GM12878 (cell line): ENCODE results near the gene ZBTB44. TPM values are rescaled to one million over a fixed set of nuclear protein-coding genes. Genes with fewer than 3 reads are reported as not detected.

Source experiments
- ATAC-seq: fragments of 200-7000 bp; cut with Tn5 transposase; 3 replicates; pipeline ENCODE4 v1.9.1; 2020; ENCODE audit warnings: mild to moderate bottlenecking, moderate library complexity
- BruUV-seq: library from RNA; stranded (reverse); fragments of 400-500 nt; replicated peaks from 2 replicates; lab custom pipeline; 2021; lab: Mats Ljungman, UMichigan
- CTCF ChIA-PET: fragments of 300-600 bp; sonication (Branson Sonifier 250); formaldehyde crosslinking; extraction: SDS; loops from one replicate; lab custom pipeline; 2021; ENCODE audit warnings: inconsistent platforms; lab: Yijun Ruan, JAX
- POLR2A ChIA-PET: fragments of 350-600 bp; formaldehyde crosslinking; extraction: SDS; loops from one replicate; lab custom pipeline; 2021; ENCODE audit warnings: inconsistent platforms; lab: Charles Lee
- RAD21 ChIA-PET: fragments of 300-600 bp; sonication (Branson Sonifier 250); formaldehyde crosslinking; loops from one replicate; lab custom pipeline; 2023; ENCODE audit warnings: antibody characterized with exemption; ENCODE audit not compliant: unreplicated experiment; lab: Charles Lee
- SMC1A ChIA-PET: fragments of 300-600 bp; sonication (Branson Sonifier 250); formaldehyde crosslinking; loops from one replicate; lab custom pipeline; 2023; ENCODE audit not compliant: unreplicated experiment, uncharacterized antibody; lab: Charles Lee
- DNase-seq: peaks from one replicate; pipeline ENCODE4 v3.0.0-alpha.2; 2011; ENCODE audit warnings: low read depth, low spot score
- FAIRE-seq: peaks from 3 replicates; lab custom pipeline; 2011; peaks lifted over from hg19 to GRCh38; lab: Jason Lieb, UNC
- H2AFZ ChIP-seq: 2 replicates; pipeline ENCODE4 v1.6.0; 2011; ENCODE audit warnings: low read depth, low read length, control low read depth; ENCODE audit not compliant: control insufficient read depth
- H3K27ac ChIP-seq: 2 replicates; pipeline ENCODE4 v1.5.1; 2011; ENCODE audit warnings: control low read depth; ENCODE audit not compliant: control insufficient read depth, insufficient read depth
- H3K27me3 ChIP-seq, 2 experiments: replicated peaks in 1 of 2; 2 replicates each; pipeline versions ENCODE4 v1.6.0 to v1.6.1; 2011; ENCODE audit warnings: low read length in 1 of 2; ENCODE audit not compliant: control insufficient read depth in 2 of 2, insufficient read depth in 2 of 2
- H3K36me3 ChIP-seq, 2 experiments: 2 replicates each; pipeline ENCODE4 v1.5.1; 2011; ENCODE audit warnings: low read length in 1 of 2; ENCODE audit not compliant: control insufficient read depth in 2 of 2, insufficient read depth in 2 of 2
- H3K4me1 ChIP-seq: 2 replicates; pipeline ENCODE4 v1.6.1; 2011; ENCODE audit warnings: mild to moderate bottlenecking, low read length, moderate library complexity, mixed read lengths; ENCODE audit not compliant: control insufficient read depth, insufficient read depth
- H3K4me2 ChIP-seq: 2 replicates; pipeline ENCODE4 v1.6.0; 2011; ENCODE audit warnings: control low read depth; ENCODE audit not compliant: control insufficient read depth, insufficient read depth
- H3K4me3 ChIP-seq: fragments of 200-600 bp; sonication (generic); 2 replicates; pipeline ENCODE4 v1.5.1; 2016
- H3K79me2 ChIP-seq: 2 replicates; pipeline ENCODE4 v1.6.0; 2011; ENCODE audit warnings: low read length; ENCODE audit not compliant: control insufficient read depth, insufficient read depth
- H3K9ac ChIP-seq: 2 replicates; pipeline ENCODE4 v1.8.0; 2011; ENCODE audit warnings: low read length, control low read depth, mixed read lengths; ENCODE audit not compliant: control insufficient read depth, insufficient read depth
- H3K9me3 ChIP-seq: replicated peaks from 3 replicates; pipeline ENCODE4 v1.5.1; 2011; ENCODE audit warnings: mild to moderate bottlenecking, low read length; ENCODE audit not compliant: control insufficient read depth, insufficient read depth
- H4K20me1 ChIP-seq: 2 replicates; pipeline ENCODE4 v1.6.0; 2011; ENCODE audit not compliant: control insufficient read depth, insufficient read depth
- BACH1 ChIP-seq: fragments of 450-650 bp; IDR thresholded peaks from 2 replicates; pipeline ENCODE4 v1.6.1; 2017; ENCODE audit warnings: mild to moderate bottlenecking, borderline replicate concordance
- EED ChIP-seq: sonication (generic); IDR thresholded peaks from 2 replicates; pipeline ENCODE4 v1.6.1; 2016; ENCODE audit warnings: antibody characterized with exemption, low read depth
- ETV6 ChIP-seq, 2 experiments: fragments of 450-650 bp in 1 of 2; IDR thresholded peaks in 1 of 2; conservative IDR thresholded peaks in 1 of 2; 2 replicates each; pipeline ENCODE4 v1.6.1; 2014; ENCODE audit warnings: antibody characterized with exemption in 1 of 2, borderline replicate concordance in 1 of 2, low read depth in 1 of 2, mild to moderate bottlenecking in 1 of 2, moderate library complexity in 1 of 2
- FOS ChIP-seq: IDR thresholded peaks from 3 replicates; pipeline ENCODE4 v1.6.1; 2011; ENCODE audit warnings: borderline replicate concordance; ENCODE audit not compliant: insufficient read length; ENCODE audit errors: extremely low read depth
- IKZF2 ChIP-seq, 2 experiments: fragments of 450-650 bp; IDR thresholded peaks; 2 replicates each; pipeline ENCODE4 v1.6.1; 2017; ENCODE audit warnings: mild to moderate bottlenecking in 2 of 2, moderate library complexity in 2 of 2
- NFYB ChIP-seq: IDR thresholded peaks from 2 replicates; pipeline ENCODE4 v1.6.1; 2011; ENCODE audit warnings: low read depth, mild to moderate bottlenecking, low read length, improper control_type of control experiment, moderate library complexity; ENCODE audit not compliant: insufficient read depth
- NR2C2 ChIP-seq: IDR thresholded peaks from 2 replicates; pipeline ENCODE4 v1.6.1; 2011; ENCODE audit warnings: borderline replicate concordance, low read depth; ENCODE audit not compliant: control insufficient read depth, insufficient read length
- RBBP5 ChIP-seq: fragments of 200-600 bp; sonication (generic); conservative IDR thresholded peaks from 2 replicates; pipeline ENCODE4 v1.6.1; 2016
- RFX5 ChIP-seq: IDR thresholded peaks from 2 replicates; pipeline ENCODE4 v1.6.1; 2011; ENCODE audit warnings: low read depth, low read length, improper control_type of control experiment
- STAT1 ChIP-seq: fragments of 450-650 bp; conservative IDR thresholded peaks from 2 replicates; pipeline ENCODE4 v1.6.1; 2014; ENCODE audit warnings: antibody characterized with exemption, mild to moderate bottlenecking
- TCF3 ChIP-seq: IDR thresholded peaks from 2 replicates; pipeline ENCODE4 v1.6.1; 2012; ENCODE audit warnings: low read depth, mild to moderate bottlenecking, low read length, borderline replicate concordance; ENCODE audit not compliant: insufficient read depth
- USF1 ChIP-seq: IDR thresholded peaks from 2 replicates; pipeline ENCODE4 v1.6.1; 2011; ENCODE audit warnings: borderline replicate concordance, low read depth, mild to moderate bottlenecking, moderate library complexity, mixed read lengths, low read length; ENCODE audit not compliant: insufficient read depth; ENCODE audit errors: extremely low read length
- ZNF687 ChIP-seq: fragments of 450-650 bp; IDR thresholded peaks from 2 replicates; pipeline ENCODE4 v1.6.1; 2017; ENCODE audit warnings: mild to moderate bottlenecking, moderate library complexity
- WGBS: methylation state at CpG from one replicate; pipeline ENCODE4 v1.1.6; 2016; ENCODE audit warnings: low lambda C conversion rate; ENCODE audit not compliant: insufficient replicate concordance, insufficient coverage; ENCODE audit errors: missing lambda C conversion rate; 5-methylcytosine and 5-hydroxymethylcytosine counted together
- in situ Hi-C: fragments of 300-500 bp; cut with MboI; formaldehyde crosslinking; loops from 9 replicates; pipeline ENCODE4 v1.14.3; 2018; ENCODE audit warnings: mixed read lengths
- intact Hi-C: fragments of 100-400 bp; cut with micrococcal nuclease; formaldehyde crosslinking; loops from one replicate; pipeline ENCODE4 v1.14.2; 2022; ENCODE audit not compliant: unreplicated experiment
- polyA plus RNA-seq, 11 experiments: library from polyadenylated mRNA; depleted of rRNA in 4 of 11; unstranded in 6 of 11; stranded (reverse) in 5 of 11; fragments of >200 nt; fragmentation: Nextera tagmentation in 4 of 11; fragmentation: Illumina TruSeq in 1 of 11; extraction: Ambion mirVana in 4 of 11; extraction: Trizol in 1 of 11; gene quantifications; 1 replicate in 1 of 11; 2 replicates in 10 of 11; pipeline versions ENCODE4 v1.2.1 to v1.2.3, GENCODE V29; 2011 to 2016; ENCODE audit warnings: inconsistent platforms in 2 of 11, missing spikeins in 2 of 11, low read depth in 1 of 11
- total RNA-seq, 4 experiments: library from RNA; depleted of rRNA in 3 of 4; stranded (reverse); fragments of >200 nt in 3 of 4; fragmentation: Illumina TruSeq in 1 of 4; extraction: Trizol in 1 of 4; gene quantifications; 2 replicates each; pipeline versions ENCODE4 v1.2.1 to v1.2.3, GENCODE V29; 2013 to 2021
- TF ChIP-seq, protein P1 (sequence below): fragments of 450-650 bp; IDR thresholded peaks from 2 replicates; pipeline ENCODE4 v1.6.1; 2018; ENCODE audit warnings: mild to moderate bottlenecking, low read depth, moderate library complexity; ENCODE audit not compliant: partially characterized antibody
- TF ChIP-seq, protein P2 (sequence below): IDR thresholded peaks from 2 replicates; pipeline ENCODE4 v1.6.1; 2011; ENCODE audit warnings: borderline replicate concordance, low read depth, mild to moderate bottlenecking, moderate library complexity, low read length; ENCODE audit not compliant: insufficient read depth, poor library complexity, severe bottlenecking

ZBTB44 gene
- total and polyA plus RNA-seq, 10 of the 15 experiments (the other 5 are each of a cell fraction or from before 2014, with no cell fraction given), result 2.8 to 38.2 (median 12.2) TPM

DNA sequence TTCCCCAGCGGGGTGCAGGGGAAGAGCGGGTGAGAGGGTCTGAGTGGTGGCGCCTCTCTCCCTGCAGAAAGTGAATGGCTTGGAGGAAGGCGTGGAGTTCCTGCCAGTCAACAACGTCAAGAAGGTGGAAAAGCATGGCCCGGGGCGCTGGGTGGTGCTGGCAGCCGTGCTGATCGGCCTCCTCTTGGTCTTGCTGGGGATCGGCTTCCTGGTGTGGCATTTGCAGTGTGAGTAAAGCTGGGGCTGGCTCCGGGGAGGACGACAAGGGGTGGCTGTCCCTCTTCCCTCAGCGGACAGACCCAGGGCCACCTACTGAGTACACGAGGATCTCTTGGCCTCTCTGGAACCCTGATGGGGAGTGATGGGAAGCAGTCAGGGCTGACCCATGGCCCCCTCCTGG is 126.7 kb downstream of the ZBTB44 start:
- no peaks in the 10 kb centered on the region for H3K27me3 ChIP-seq
- WGBS, result 71% methylated on average over 14 of the region's 14 CpGs
- DNase-seq (no peak), ATAC-seq (no peak), FAIRE-seq (no peak)
- H3K9ac ChIP-seq, result no peak overlapping the region
- ChIA-PET POLR2A (no interaction called here), RAD21 (no interaction called here), CTCF (no interaction called here), SMC1A (no interaction called here)
- in situ Hi-C loops, result no loop called here
- no peaks in the 10 kb centered on the region for H4K20me1 ChIP-seq
- no peak overlapping the region for H3K4me3 ChIP-seq
- H2AFZ ChIP-seq, result no peak overlapping the region
- no peaks in the 10 kb centered on the region for H3K9me3 ChIP-seq
- intact Hi-C loops, result no loop called here
- BruUV-seq, result no TSS peak
- H3K27ac ChIP-seq, result no peak overlapping the region
- H3K4me2 ChIP-seq, result no peak overlapping the region
- no peaks in the 10 kb centered on the region for H3K36me3 ChIP-seq
- H3K4me1 ChIP-seq, result no peaks in the 10 kb centered on the region
- H3K79me2 ChIP-seq, result no peaks in the 10 kb centered on the region
- TF ChIP-seq FOS (no peak), STAT1 (no peak), ETV6 (conservative IDR thresholded peaks at IDR 0.05 in 1 of 2, IDR thresholded peaks at IDR 0.05 in 1 of 2; ENCODE audit: borderline replicate concordance in 1 of 2, low read depth in 1 of 2) (no peak), EED (no peak), RBBP5 (no peak), TCF3 (no peak), IKZF2 (IDR thresholded peaks at IDR 0.05) (no peak), USF1 (no peak), NR2C2 (no peak), NFYB (no peak), BACH1 (no peak), ZNF687 (no peak), RFX5 (no peak)
- TF ChIP-seq, protein P1, sequence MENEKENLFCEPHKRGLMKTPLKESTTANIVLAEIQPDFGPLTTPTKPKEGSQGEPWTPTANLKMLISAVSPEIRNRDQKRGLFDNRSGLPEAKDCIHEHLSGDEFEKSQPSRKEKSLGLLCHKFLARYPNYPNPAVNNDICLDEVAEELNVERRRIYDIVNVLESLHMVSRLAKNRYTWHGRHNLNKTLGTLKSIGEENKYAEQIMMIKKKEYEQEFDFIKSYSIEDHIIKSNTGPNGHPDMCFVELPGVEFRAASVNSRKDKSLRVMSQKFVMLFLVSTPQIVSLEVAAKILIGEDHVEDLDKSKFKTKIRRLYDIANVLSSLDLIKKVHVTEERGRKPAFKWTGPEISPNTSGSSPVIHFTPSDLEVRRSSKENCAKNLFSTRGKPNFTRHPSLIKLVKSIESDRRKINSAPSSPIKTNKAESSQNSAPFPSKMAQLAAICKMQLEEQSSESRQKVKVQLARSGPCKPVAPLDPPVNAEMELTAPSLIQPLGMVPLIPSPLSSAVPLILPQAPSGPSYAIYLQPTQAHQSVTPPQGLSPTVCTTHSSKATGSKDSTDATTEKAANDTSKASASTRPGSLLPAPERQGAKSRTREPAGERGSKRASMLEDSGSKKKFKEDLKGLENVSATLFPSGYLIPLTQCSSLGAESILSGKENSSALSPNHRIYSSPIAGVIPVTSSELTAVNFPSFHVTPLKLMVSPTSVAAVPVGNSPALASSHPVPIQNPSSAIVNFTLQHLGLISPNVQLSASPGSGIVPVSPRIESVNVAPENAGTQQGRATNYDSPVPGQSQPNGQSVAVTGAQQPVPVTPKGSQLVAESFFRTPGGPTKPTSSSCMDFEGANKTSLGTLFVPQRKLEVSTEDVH, result no peak
- TF ChIP-seq, protein P2, sequence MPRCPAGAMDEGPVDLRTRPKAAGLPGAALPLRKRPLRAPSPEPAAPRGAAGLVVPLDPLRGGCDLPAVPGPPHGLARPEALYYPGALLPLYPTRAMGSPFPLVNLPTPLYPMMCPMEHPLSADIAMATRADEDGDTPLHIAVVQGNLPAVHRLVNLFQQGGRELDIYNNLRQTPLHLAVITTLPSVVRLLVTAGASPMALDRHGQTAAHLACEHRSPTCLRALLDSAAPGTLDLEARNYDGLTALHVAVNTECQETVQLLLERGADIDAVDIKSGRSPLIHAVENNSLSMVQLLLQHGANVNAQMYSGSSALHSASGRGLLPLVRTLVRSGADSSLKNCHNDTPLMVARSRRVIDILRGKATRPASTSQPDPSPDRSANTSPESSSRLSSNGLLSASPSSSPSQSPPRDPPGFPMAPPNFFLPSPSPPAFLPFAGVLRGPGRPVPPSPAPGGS, result no peak
